GM12872 (cell line): ENCODE measurements around the gene RBMS3.

Experiments used
- CTCF ChIP-seq: IDR thresholded peaks from 3 replicates; pipeline ENCODE4 v1.5.1; 2011; ENCODE audit warnings: low read depth, mild to moderate bottlenecking, low read length, moderate library complexity; ENCODE audit not compliant: insufficient read depth

RBMS3 gene

GRCh38 chr3:30002797-30003196, 721.9 kb downstream of the RBMS3 start:
- no peak for TF ChIP-seq CTCF

- no peak for TF ChIP-seq CTCF
Observed at GRCh38 chr3:30003741-30004140, 722.9 kb downstream of the RBMS3 start.

- TF ChIP-seq CTCF, result no peak
Observed at GRCh38 chr3:30004481-30004880, 723.6 kb downstream of the RBMS3 start.

- no peak for TF ChIP-seq CTCF
Observed at GRCh38 chr3:30006111-30006510, 725.2 kb downstream of the RBMS3 start.

- no peak for TF ChIP-seq CTCF
Observed at GRCh38 chr3:30007668-30008067, 726.8 kb downstream of the RBMS3 start.

- no peak for TF ChIP-seq CTCF
Observed at GRCh38 chr3:30011237-30011803, 730.4 kb downstream of the RBMS3 start.

- peak; percentile 68 for TF ChIP-seq CTCF
Observed at GRCh38 chr3:30012941-30013543, 732.2 kb downstream of the RBMS3 start.

- TF ChIP-seq CTCF, result no peak
Observed at GRCh38 chr3:30017901-30018300, 737.0 kb downstream of the RBMS3 start.
